ENCODE results near the gene IRAK1. TPM values are rescaled to one million over a fixed set of nuclear protein-coding genes. Genes with fewer than 3 reads are reported as not detected.
A peak's percentile ranks its signal among the peaks of the same experiment; 100 is the strongest.

Gene IRAK1
- total RNA-seq, 1 experiment from 2014 or later = 76.0 TPM

GRCh38 chrX:153971124-153971449 lies 48.6 kb downstream of the IRAK1 start:
- no peak overlapping the region for H2AFZ ChIP-seq (ENCODE audit: low read length)
- H3K4me2 ChIP-seq (ENCODE audit: low read depth, low read length, poor library complexity, severe bottlenecking) = peak overlapping the region; percentile 90
- peaks cover 43% of the 10 kb centered on the region for H3K4me1 ChIP-seq (ENCODE audit: low read length)
- H3K27ac ChIP-seq (ENCODE audit: low read length) = peak overlapping the region; percentile 95
- peaks cover 39% of the 10 kb centered on the region for H3K79me2 ChIP-seq (ENCODE audit: low read length)
- no peaks in the 10 kb centered on the region for H3K9me2 ChIP-seq (replicated peaks; ENCODE audit: insufficient read depth, low read length)
- peak overlapping the region; percentile 87 for H3K4me3 ChIP-seq (ENCODE audit: low read length)
- no peaks in the 10 kb centered on the region for H3K36me3 ChIP-seq (ENCODE audit: insufficient read depth, low read length)
- no peaks in the 10 kb centered on the region for H3K9me3 ChIP-seq (ENCODE audit: low read length)
- H3K27me3 ChIP-seq (ENCODE audit: low read length) = no peaks in the 10 kb centered on the region
- peak; percentile 94 for DNase-seq
- H4K20me1 ChIP-seq (ENCODE audit: insufficient read depth, low read depth, low read length) = no peaks in the 10 kb centered on the region
- H3K9ac ChIP-seq (ENCODE audit: low read length) = peak overlapping the region; percentile 97

GRCh38 chrX:153970357-153971123 lies 49.2 kb downstream of the IRAK1 start:
- Histone ChIP-seq H4K20me1 (ENCODE audit: insufficient read depth, low read depth, low read length) (no peaks in the 10 kb centered on the region), H3K9me3 (ENCODE audit: low read length) (no peaks in the 10 kb centered on the region), H3K79me2 (ENCODE audit: low read length) (peaks cover 44% of the 10 kb centered on the region), H2AFZ (ENCODE audit: low read length) (no peak overlapping the region), H3K4me2 (ENCODE audit: low read depth, low read length, poor library complexity, severe bottlenecking) (peak overlapping the region; percentile 90), H3K27me3 (ENCODE audit: low read length) (no peaks in the 10 kb centered on the region), H3K4me1 (ENCODE audit: low read length) (peaks cover 43% of the 10 kb centered on the region), H3K27ac (ENCODE audit: low read length) (peak overlapping the region; percentile 95), H3K9me2 (replicated peaks; ENCODE audit: insufficient read depth, low read length) (no peaks in the 10 kb centered on the region), H3K36me3 (ENCODE audit: insufficient read depth, low read length) (no peaks in the 10 kb centered on the region), H3K9ac (ENCODE audit: low read length) (peak overlapping the region; percentile 97), H3K4me3 (ENCODE audit: low read length) (peak overlapping the region; percentile 87)
- peak; percentile 77 for DNase-seq

- H3K9me3 ChIP-seq (ENCODE audit: low read length) = no peaks in the 10 kb centered on the region
- no peaks in the 10 kb centered on the region for H3K27me3 ChIP-seq (ENCODE audit: low read length)
- H4K20me1 ChIP-seq (ENCODE audit: insufficient read depth, low read depth, low read length) = peaks cover 5% of the 10 kb centered on the region; the same call in 1 of the 2 replicates
- no peaks in the 10 kb centered on the region for H3K9me2 ChIP-seq (replicated peaks; ENCODE audit: insufficient read depth, low read length)
- H3K9ac ChIP-seq (ENCODE audit: low read length) = peak overlapping the region; percentile 97
- no peak for DNase-seq
- H2AFZ ChIP-seq (ENCODE audit: low read length) = no peak overlapping the region
- H3K27ac ChIP-seq (ENCODE audit: low read length) = peak overlapping the region; percentile 95
- H3K36me3 ChIP-seq (ENCODE audit: insufficient read depth, low read length) = no peaks in the 10 kb centered on the region
- peaks cover 43% of the 10 kb centered on the region for H3K4me1 ChIP-seq (ENCODE audit: low read length)
- H3K4me3 ChIP-seq (ENCODE audit: low read length) = peak overlapping the region; percentile 87
- H3K79me2 ChIP-seq (ENCODE audit: low read length) = peaks cover 50% of the 10 kb centered on the region
- H3K4me2 ChIP-seq (ENCODE audit: low read depth, low read length, poor library complexity, severe bottlenecking) = peak overlapping the region; percentile 90
Observed at GRCh38 chrX:153969904-153970356, 49.8 kb downstream of the IRAK1 start.

GRCh38 chrX:153969125-153969903 lies 50.4 kb downstream of the IRAK1 start:
- Histone ChIP-seq H3K9me2 (replicated peaks; ENCODE audit: insufficient read depth, low read length) (no peaks in the 10 kb centered on the region), H3K79me2 (ENCODE audit: low read length) (peaks cover 53% of the 10 kb centered on the region), H4K20me1 (ENCODE audit: insufficient read depth, low read depth, low read length) (peaks cover 11% of the 10 kb centered on the region; the same call in 1 of the 2 replicates), H3K4me1 (ENCODE audit: low read length) (peaks cover 42% of the 10 kb centered on the region), H3K4me2 (ENCODE audit: low read depth, low read length, poor library complexity, severe bottlenecking) (peak overlapping the region; percentile 90), H3K9me3 (ENCODE audit: low read length) (no peaks in the 10 kb centered on the region), H3K27me3 (ENCODE audit: low read length) (no peaks in the 10 kb centered on the region), H3K9ac (ENCODE audit: low read length) (peak overlapping the region; percentile 97), H3K4me3 (ENCODE audit: low read length) (peak overlapping the region; percentile 87), H2AFZ (ENCODE audit: low read length) (no peak overlapping the region), H3K27ac (ENCODE audit: low read length) (peak overlapping the region; percentile 95), H3K36me3 (ENCODE audit: insufficient read depth, low read length) (no peaks in the 10 kb centered on the region)
- DNase-seq = no peak

GRCh38 chrX:153968754-153969124 lies 51.0 kb downstream of the IRAK1 start:
- Histone ChIP-seq H2AFZ (ENCODE audit: low read length) (no peak overlapping the region), H3K79me2 (ENCODE audit: low read length) (peaks cover 53% of the 10 kb centered on the region), H3K9me2 (replicated peaks; ENCODE audit: insufficient read depth, low read length) (no peaks in the 10 kb centered on the region), H3K27ac (ENCODE audit: low read length) (peak overlapping the region; percentile 95), H4K20me1 (ENCODE audit: insufficient read depth, low read depth, low read length) (peaks cover 11% of the 10 kb centered on the region; the same call in 1 of the 2 replicates), H3K36me3 (ENCODE audit: insufficient read depth, low read length) (no peaks in the 10 kb centered on the region), H3K27me3 (ENCODE audit: low read length) (no peaks in the 10 kb centered on the region), H3K4me1 (ENCODE audit: low read length) (peaks cover 36% of the 10 kb centered on the region), H3K4me3 (ENCODE audit: low read length) (peak overlapping the region; percentile 87), H3K9me3 (ENCODE audit: low read length) (no peaks in the 10 kb centered on the region), H3K4me2 (ENCODE audit: low read depth, low read length, poor library complexity, severe bottlenecking) (peak overlapping the region; percentile 90), H3K9ac (ENCODE audit: low read length) (peak overlapping the region; percentile 97)
- peak; percentile 68 for DNase-seq

- DNase-seq = no peak
- peaks cover 11% of the 10 kb centered on the region; the same call in 1 of the 2 replicates for H4K20me1 ChIP-seq (ENCODE audit: insufficient read depth, low read depth, low read length)
- H3K79me2 ChIP-seq (ENCODE audit: low read length) = peaks cover 53% of the 10 kb centered on the region
- H3K4me2 ChIP-seq (ENCODE audit: low read depth, low read length, poor library complexity, severe bottlenecking) = peak overlapping the region; percentile 90
- no peaks in the 10 kb centered on the region for H3K36me3 ChIP-seq (ENCODE audit: insufficient read depth, low read length)
- H2AFZ ChIP-seq (ENCODE audit: low read length) = no peak overlapping the region
- peaks cover 32% of the 10 kb centered on the region for H3K4me1 ChIP-seq (ENCODE audit: low read length)
- no peaks in the 10 kb centered on the region for H3K9me3 ChIP-seq (ENCODE audit: low read length)
- no peaks in the 10 kb centered on the region for H3K27me3 ChIP-seq (ENCODE audit: low read length)
- H3K9ac ChIP-seq (ENCODE audit: low read length) = peak overlapping the region; percentile 97
- H3K4me3 ChIP-seq (ENCODE audit: low read length) = peak overlapping the region; percentile 87
- peak overlapping the region; percentile 95 for H3K27ac ChIP-seq (ENCODE audit: low read length)
- H3K9me2 ChIP-seq (replicated peaks; ENCODE audit: insufficient read depth, low read length) = no peaks in the 10 kb centered on the region
Observed at GRCh38 chrX:153968255-153968654, 51.4 kb downstream of the IRAK1 start.

- DNase-seq = no peak
Observed at GRCh38 chrX:153967536-153968224, 52.0 kb downstream of the IRAK1 start.

More at GRCh38 chrX:153967536-153968224, 52.0 kb downstream of the IRAK1 start:
- peak overlapping the region; percentile 95 for H3K27ac ChIP-seq (ENCODE audit: low read length)
- H3K79me2 ChIP-seq (ENCODE audit: low read length) = peaks cover 53% of the 10 kb centered on the region
- peak overlapping the region; percentile 97 for H3K9ac ChIP-seq (ENCODE audit: low read length)
- H2AFZ ChIP-seq (ENCODE audit: low read length) = no peak overlapping the region
- H3K9me2 ChIP-seq (replicated peaks; ENCODE audit: insufficient read depth, low read length) = no peaks in the 10 kb centered on the region
- peak overlapping the region; percentile 87; the same call in 1 of the 2 replicates for H3K4me3 ChIP-seq (ENCODE audit: low read length)
- H3K4me1 ChIP-seq (ENCODE audit: low read length) = peaks cover 30% of the 10 kb centered on the region
- H3K36me3 ChIP-seq (ENCODE audit: insufficient read depth, low read length) = no peaks in the 10 kb centered on the region
- H3K4me2 ChIP-seq (ENCODE audit: low read depth, low read length, poor library complexity, severe bottlenecking) = peak overlapping the region; percentile 90
- no peaks in the 10 kb centered on the region for H3K9me3 ChIP-seq (ENCODE audit: low read length)
- H4K20me1 ChIP-seq (ENCODE audit: insufficient read depth, low read depth, low read length) = peaks cover 11% of the 10 kb centered on the region; the same call in 1 of the 2 replicates
- H3K27me3 ChIP-seq (ENCODE audit: low read length) = no peaks in the 10 kb centered on the region

Measured in Karpas-422 (cell line).